Measurements from ENCODE around the gene USF1.
"Not testable (repeated sequence)": the region's sequence is repeated elsewhere in the genome, so short reads cannot be mapped to it uniquely, and the experiment has no call there.

USF1 gene

GRCh38 chr1:161018631-161018930 lies 27.2 kb downstream of the USF1 start:
- no peak for DNase-seq

- no peak for DNase-seq
These were observed 27.8 kb downstream of the USF1 start for GRCh38 chr1:161017756-161018630.

- DNase-seq, result not testable (repeated sequence)
These were observed 28.6 kb downstream of the USF1 start for GRCh38 chr1:161017181-161017580.

- DNase-seq, result not testable (repeated sequence)
These were observed 29.1 kb downstream of the USF1 start for GRCh38 chr1:161016683-161017082.

- DNase-seq, result peak; percentile 16 to 57 (median 48)
These were observed 32.1 kb downstream of the USF1 start for GRCh38 chr1:161013488-161014230.

GRCh38 chr1:161013131-161013487 lies 32.7 kb downstream of the USF1 start:
- DNase-seq, result no peak

- DNase-seq, result no peak
These were observed 33.4 kb downstream of the USF1 start for GRCh38 chr1:161012420-161012819.

- no peak for DNase-seq
These were observed 36.1 kb downstream of the USF1 start for GRCh38 chr1:161009602-161010211.

GRCh38 chr1:161008869-161009510 lies 36.8 kb downstream of the USF1 start:
- no peak for DNase-seq

GRCh38 chr1:161007369-161007768 lies 38.4 kb downstream of the USF1 start:
- DNase-seq, result no peak

GRCh38 chr1:161006563-161006962 lies 39.2 kb downstream of the USF1 start:
- DNase-seq, result no peak

- DNase-seq, result no peak
These were observed 44.3 kb downstream of the USF1 start for GRCh38 chr1:161001525-161001924.

- no peak for DNase-seq
These were observed 44.9 kb downstream of the USF1 start for GRCh38 chr1:161000736-161001480.

- no peak for DNase-seq
These were observed 46.4 kb downstream of the USF1 start for GRCh38 chr1:160999376-160999775.

- peak in 5 of 6 experiments; percentile 16 to 36 (median 30) for DNase-seq
These were observed 48.3 kb downstream of the USF1 start for GRCh38 chr1:160997323-160998038.

- DNase-seq, result no peak
These were observed 49.6 kb downstream of the USF1 start for GRCh38 chr1:160996178-160996577.

GRCh38 chr1:160993544-160994193 lies 52.1 kb downstream of the USF1 start:
- DNase-seq, result no peak

GRCh38 chr1:160992036-160992435 lies 53.7 kb downstream of the USF1 start:
- not testable (repeated sequence) for DNase-seq

Measured in stimulated activated naive CD4-positive, alpha-beta T cell (primary cell).